Thyroid gland (tissue), 4 donors: ENCODE measurements around the gene SPINK4.

Experiments
- POLR2A ChIP-seq, 2 donors: fragments of 450-650 bp; IDR thresholded peaks; one replicate each; pipeline ENCODE4 v1.6.1; 2017; ENCODE audit warnings: antibody characterized with exemption in 2 of 2, mild to moderate bottlenecking in 2 of 2, moderate library complexity in 1 of 2
- TF ChIP-seq, protein P1 (sequence below), 6 experiments: fragments of 200-600 bp in 3 of 6; fragments of 450-650 bp in 3 of 6; sonication (generic) in 3 of 6; IDR thresholded peaks; one replicate each; pipeline ENCODE4 v1.5.1; 2016 to 2019; ENCODE audit warnings: antibody characterized with exemption in 6 of 6, mild to moderate bottlenecking in 2 of 6, inconsistent platforms in 1 of 6, moderate library complexity in 1 of 6

DNA sequence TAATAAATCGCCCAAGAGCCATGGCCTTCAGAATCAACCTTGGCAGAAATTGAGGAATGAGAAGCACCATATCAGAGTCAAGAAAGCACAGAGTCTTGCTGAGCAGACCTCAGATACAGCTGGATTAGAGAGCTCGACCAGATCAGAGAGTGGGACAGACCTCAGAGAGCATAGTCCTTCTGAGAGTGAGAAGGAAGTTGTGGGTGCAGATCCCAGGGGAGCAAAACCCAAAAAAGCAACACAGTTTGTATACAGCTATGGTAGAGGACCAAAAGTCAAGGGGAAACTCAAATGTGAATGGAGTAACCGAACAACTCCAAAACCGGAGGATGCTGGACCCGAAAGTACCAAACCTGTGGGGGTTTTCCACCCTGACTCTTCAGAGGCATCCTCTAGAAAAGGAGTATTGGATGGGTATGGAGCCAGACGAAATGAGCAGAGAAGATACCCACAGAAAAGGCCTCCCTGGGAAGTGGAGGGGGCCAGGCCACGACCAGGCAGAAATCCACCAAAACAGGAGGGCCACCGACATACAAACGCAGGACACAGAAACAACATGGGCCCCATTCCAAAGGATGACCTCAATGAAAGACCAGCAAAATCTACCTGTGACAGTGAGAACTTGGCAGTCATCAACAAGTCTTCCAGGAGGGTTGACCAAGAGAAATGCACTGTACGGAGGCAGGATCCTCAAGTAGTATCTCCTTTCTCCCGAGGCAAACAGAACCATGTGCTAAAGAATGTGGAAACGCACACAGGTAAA is 54.9 kb downstream of the SPINK4 start:
- TF ChIP-seq, protein P1, sequence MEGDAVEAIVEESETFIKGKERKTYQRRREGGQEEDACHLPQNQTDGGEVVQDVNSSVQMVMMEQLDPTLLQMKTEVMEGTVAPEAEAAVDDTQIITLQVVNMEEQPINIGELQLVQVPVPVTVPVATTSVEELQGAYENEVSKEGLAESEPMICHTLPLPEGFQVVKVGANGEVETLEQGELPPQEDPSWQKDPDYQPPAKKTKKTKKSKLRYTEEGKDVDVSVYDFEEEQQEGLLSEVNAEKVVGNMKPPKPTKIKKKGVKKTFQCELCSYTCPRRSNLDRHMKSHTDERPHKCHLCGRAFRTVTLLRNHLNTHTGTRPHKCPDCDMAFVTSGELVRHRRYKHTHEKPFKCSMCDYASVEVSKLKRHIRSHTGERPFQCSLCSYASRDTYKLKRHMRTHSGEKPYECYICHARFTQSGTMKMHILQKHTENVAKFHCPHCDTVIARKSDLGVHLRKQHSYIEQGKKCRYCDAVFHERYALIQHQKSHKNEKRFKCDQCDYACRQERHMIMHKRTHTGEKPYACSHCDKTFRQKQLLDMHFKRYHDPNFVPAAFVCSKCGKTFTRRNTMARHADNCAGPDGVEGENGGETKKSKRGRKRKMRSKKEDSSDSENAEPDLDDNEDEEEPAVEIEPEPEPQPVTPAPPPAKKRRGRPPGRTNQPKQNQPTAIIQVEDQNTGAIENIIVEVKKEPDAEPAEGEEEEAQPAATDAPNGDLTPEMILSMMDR (IDR thresholded peaks at IDR 0.05): no peak
- no peak for TF ChIP-seq POLR2A (IDR thresholded peaks at IDR 0.05)
